Transverse colon (tissue), 4 donors: ENCODE results near the gene TMEM63B. TPM values are rescaled to one million over a fixed set of nuclear protein-coding genes. Genes with fewer than 3 reads are reported as not detected.

Experiments used
- DNase-seq: peaks from one replicate; pipeline ENCODE4 v3.0.0-alpha.2; 2019
- H3K27ac ChIP-seq, 4 donors: fragments of 200-600 bp; sonication (generic); 2 replicates each; pipeline ENCODE4 v1.5.1; 2016 to 2018; ENCODE audit warnings: inconsistent platforms in 4 of 4
- H3K27me3 ChIP-seq: fragments of 200-600 bp; sonication (generic); 2 replicates; pipeline ENCODE4 v1.5.1; 2017; ENCODE audit warnings: inconsistent platforms
- H3K36me3 ChIP-seq, 4 donors: fragments of 200-600 bp; sonication (generic); 2 replicates each; pipeline ENCODE4 v1.5.1; 2017 to 2019; ENCODE audit warnings: inconsistent platforms in 4 of 4
- H3K4me1 ChIP-seq, 4 donors: fragments of 200-600 bp; sonication (generic); 2 replicates each; pipeline ENCODE4 v1.5.1; 2017 to 2020; ENCODE audit warnings: inconsistent platforms in 4 of 4
- H3K4me3 ChIP-seq, 4 donors: fragments of 200-600 bp; sonication (generic); 1 replicate in 1 of 4; 2 replicates in 3 of 4; pipeline versions ENCODE4 v1.5.1 to v1.6.1; 2017 to 2019; ENCODE audit warnings: inconsistent platforms in 4 of 4
- H3K9me3 ChIP-seq, 2 donors: fragments of 200-600 bp; sonication (generic); 2 replicates each; pipeline ENCODE4 v1.5.1; 2017 to 2019; ENCODE audit warnings: inconsistent platforms in 2 of 2
- EP300 ChIP-seq: sonication (generic); formaldehyde crosslinking; IDR thresholded peaks from one replicate; pipeline ENCODE4 v1.6.1; 2017; ENCODE audit warnings: antibody characterized with exemption, low read depth
- POLR2A ChIP-seq: fragments of 450-650 bp; IDR thresholded peaks from one replicate; pipeline ENCODE4 v1.6.1; 2016; ENCODE audit warnings: antibody characterized with exemption, mild to moderate bottlenecking, moderate library complexity
- POLR2AphosphoS5 ChIP-seq, 3 donors: sonication (generic); formaldehyde crosslinking; IDR thresholded peaks; one replicate each; pipeline ENCODE4 v1.6.1; 2016; ENCODE audit warnings: antibody characterized with exemption in 3 of 3
- WGBS, 2 donors: methylation state at CpG; one replicate each; pipeline ENCODE4 v1.1.5; 2018; ENCODE audit warnings: low coverage in 1 of 2; 5-methylcytosine and 5-hydroxymethylcytosine counted together
- in situ Hi-C, 4 donors: fragments of 200-750 bp; cut with MboI; loops; one replicate each; pipeline versions ENCODE4 v1.15.0 to v1.15.1; 2017; ENCODE audit warnings: low sequenced_read_pairs in 3 of 4, low pct_ligation_motif_present in 1 of 4, low pct_unique_long_range_greater_than_20kb in 1 of 4
- intact Hi-C: fragments of 100-400 bp; cut with DNase I; formaldehyde crosslinking; loops from one replicate; pipeline ENCODE4 v1.15.1; 2023; ENCODE audit warnings: low total_unique reads
- total RNA-seq, 4 donors: library from RNA; depleted of rRNA; stranded (reverse); fragments of >200 nt; gene quantifications; one replicate each; pipeline ENCODE4 v1.1.0, GENCODE V29; 2016
- TF ChIP-seq, protein P1 (sequence below), 5 experiments: fragments of 200-600 bp in 3 of 5; fragments of 450-650 bp in 2 of 5; sonication (generic) in 3 of 5; IDR thresholded peaks; 1 replicate in 2 of 5; 2 replicates in 3 of 5; pipeline ENCODE4 v1.5.1; 2016 to 2017; ENCODE audit warnings: antibody characterized with exemption in 5 of 5, inconsistent platforms in 3 of 5, mild to moderate bottlenecking in 2 of 5, moderate library complexity in 1 of 5

TMEM63B gene
- total RNA-seq, 4 donors from 2014 or later: 35.0 to 258 (median 89.4) TPM

DNA sequence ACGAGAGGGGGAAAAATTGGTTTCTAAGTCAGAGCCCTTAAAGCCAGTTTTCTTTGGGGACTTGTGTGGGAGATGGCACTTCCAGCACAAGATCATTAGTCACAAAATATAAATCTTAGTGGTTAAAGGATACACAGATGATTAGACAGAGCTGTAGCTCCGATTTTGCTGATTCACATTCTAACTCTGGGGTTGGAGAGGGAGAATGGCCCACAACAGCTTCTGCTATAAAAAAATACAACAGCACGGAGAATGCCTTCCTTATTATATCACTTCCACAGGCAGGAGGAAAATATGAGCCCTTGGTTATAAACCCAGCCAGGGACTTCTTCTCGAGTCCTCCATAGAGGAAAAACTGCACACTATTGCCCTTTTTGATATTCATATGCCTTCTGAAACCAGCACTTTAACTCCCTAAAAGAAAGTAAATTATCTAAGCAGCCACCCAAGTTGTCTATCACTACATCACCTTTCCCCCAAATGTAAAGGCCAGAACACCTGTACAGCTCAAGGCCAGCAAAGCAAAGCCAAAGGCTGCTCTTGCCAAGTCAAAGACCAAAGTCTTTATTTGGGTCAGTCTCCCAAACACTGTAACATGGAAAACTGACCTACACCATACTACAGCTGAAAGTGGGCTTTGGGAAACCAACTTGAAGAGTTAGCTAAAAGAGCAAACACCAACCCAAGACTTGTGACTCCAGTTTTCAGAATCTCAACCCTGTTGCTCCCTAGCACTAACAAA is 10.5 kb upstream of the TMEM63B start:
- 17 to 25% methylated on average over 3 to 4 of the region's 4 CpGs for WGBS, 2 donors
- Histone ChIP-seq H3K4me1 (peaks cover 21 to 54% (median 41%) of the 10 kb centered on the region in 4 donors), H3K27me3 (no peaks in the 10 kb centered on the region), H3K36me3 (peaks cover 0 to 29% (median 9%) of the 10 kb centered on the region in 4 donors), H3K27ac (peak overlapping the region; percentile 68 to 79 (median 75)), H3K9me3 (no peaks in the 10 kb centered on the region), H3K4me3 (no peak overlapping the region)
- TF ChIP-seq POLR2AphosphoS5 (IDR thresholded peaks at IDR 0.05): no peak
- TF ChIP-seq EP300: no peak
- TF ChIP-seq POLR2A: no peak
- TF ChIP-seq, protein P1, sequence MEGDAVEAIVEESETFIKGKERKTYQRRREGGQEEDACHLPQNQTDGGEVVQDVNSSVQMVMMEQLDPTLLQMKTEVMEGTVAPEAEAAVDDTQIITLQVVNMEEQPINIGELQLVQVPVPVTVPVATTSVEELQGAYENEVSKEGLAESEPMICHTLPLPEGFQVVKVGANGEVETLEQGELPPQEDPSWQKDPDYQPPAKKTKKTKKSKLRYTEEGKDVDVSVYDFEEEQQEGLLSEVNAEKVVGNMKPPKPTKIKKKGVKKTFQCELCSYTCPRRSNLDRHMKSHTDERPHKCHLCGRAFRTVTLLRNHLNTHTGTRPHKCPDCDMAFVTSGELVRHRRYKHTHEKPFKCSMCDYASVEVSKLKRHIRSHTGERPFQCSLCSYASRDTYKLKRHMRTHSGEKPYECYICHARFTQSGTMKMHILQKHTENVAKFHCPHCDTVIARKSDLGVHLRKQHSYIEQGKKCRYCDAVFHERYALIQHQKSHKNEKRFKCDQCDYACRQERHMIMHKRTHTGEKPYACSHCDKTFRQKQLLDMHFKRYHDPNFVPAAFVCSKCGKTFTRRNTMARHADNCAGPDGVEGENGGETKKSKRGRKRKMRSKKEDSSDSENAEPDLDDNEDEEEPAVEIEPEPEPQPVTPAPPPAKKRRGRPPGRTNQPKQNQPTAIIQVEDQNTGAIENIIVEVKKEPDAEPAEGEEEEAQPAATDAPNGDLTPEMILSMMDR (IDR thresholded peaks at IDR 0.05): no peak
- intact Hi-C loops (loop anchor here (1.0 kb wide), 1 partner anchor 33 kb away; no protein-coding TSS in a partner anchor), in situ Hi-C loops (no loop called here)
- no peak for DNase-seq

DNA sequence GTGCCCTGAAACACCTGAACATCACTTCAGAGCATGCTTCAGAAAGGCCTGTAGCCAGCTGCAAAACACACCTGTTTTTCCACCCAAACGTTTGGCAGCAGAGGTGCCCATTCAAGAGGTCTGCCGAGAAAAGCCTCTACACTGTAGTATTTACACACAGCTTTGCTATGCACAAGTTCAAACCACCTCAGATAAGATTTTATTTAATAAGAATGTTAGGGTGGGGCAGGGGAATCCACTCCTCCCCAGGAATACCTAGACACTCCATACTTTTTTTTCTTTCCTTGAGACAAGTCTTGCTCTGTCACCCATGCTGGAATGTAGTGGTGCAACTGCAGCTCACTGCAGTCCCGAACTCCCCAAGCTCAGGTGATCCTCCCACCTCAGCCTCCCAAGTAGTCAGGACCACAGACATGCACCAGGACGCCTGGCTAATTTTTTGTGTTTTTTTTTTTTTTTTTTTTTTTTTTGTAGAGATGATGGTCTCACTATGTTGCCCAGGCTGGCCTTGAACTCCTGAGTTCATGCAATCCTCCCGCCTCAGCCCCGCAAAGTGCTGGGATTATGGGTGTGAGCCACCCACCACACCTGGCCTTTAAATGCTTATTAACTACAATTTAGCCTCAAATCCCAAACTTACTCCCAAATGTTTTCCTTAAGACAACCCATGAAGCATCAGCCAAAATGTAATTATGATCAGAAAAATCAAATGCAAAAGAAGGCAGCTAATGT is 9.8 kb upstream of the TMEM63B start:
- peaks cover 29 to 62% (median 48%) of the 10 kb centered on the region in 4 donors for H3K4me1 ChIP-seq
- 67 to 77% methylated on average over 3 to 6 of the region's 6 CpGs for WGBS, 2 donors
- TF ChIP-seq POLR2A (no peak), EP300 (no peak), POLR2AphosphoS5 (IDR thresholded peaks at IDR 0.05) (no peak)
- TF ChIP-seq, protein P1 (IDR thresholded peaks at IDR 0.05): no peak
- H3K4me3 ChIP-seq: no peak overlapping the region
- peak overlapping the region; percentile 68 to 79 (median 75) for H3K27ac ChIP-seq
- DNase-seq: no peak
- H3K27me3 ChIP-seq: no peaks in the 10 kb centered on the region
- no peaks in the 10 kb centered on the region for H3K9me3 ChIP-seq
- in situ Hi-C loops: no loop called here
- intact Hi-C loops: no loop called here
- H3K36me3 ChIP-seq: peaks cover 0 to 21% (median 8%) of the 10 kb centered on the region in 4 donors

DNA sequence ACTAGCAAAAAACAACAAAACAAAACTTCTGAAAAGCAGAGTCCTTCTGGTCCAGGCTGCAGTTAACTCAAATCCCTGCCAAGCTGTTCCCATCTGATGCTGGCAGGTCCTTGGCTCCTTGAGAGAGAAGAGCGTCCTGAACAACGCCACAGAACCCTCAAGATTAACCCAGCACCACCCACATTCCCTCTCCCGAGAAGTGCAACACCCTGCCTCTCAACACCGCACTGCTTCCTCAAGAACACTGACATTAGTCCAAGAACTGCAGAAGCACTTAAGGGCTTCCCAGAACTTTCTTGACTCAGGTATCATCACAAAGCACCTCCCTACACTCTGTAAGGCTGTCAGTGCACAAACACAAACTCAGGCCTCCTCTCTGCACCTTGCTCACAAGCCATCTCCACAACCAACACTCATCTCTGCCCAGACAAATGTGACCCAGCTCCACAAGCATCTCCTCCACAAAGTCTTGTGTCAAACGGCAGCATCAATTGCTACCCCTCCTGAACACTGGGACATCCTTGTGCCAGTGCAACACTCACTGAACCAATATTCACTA is 7.6 kb upstream of the TMEM63B start:
- no peak overlapping the region for H3K4me3 ChIP-seq
- DNase-seq: no peak
- TF ChIP-seq POLR2AphosphoS5 (IDR thresholded peaks at IDR 0.05) (no peak), EP300 (no peak), POLR2A (no peak)
- TF ChIP-seq, protein P1 (IDR thresholded peaks at IDR 0.05): no peak
- peaks cover 43 to 84% (median 71%) of the 10 kb centered on the region in 4 donors for H3K4me1 ChIP-seq
- intact Hi-C loops (no loop called here), in situ Hi-C loops (no loop called here)
- peak overlapping the region in 1 of 4 donors; percentile 35 for H3K27ac ChIP-seq
- no peaks in the 10 kb centered on the region for H3K9me3 ChIP-seq
- H3K36me3 ChIP-seq: peaks cover 0 to under 1% (median 0%) of the 10 kb centered on the region in 4 donors
- no peaks in the 10 kb centered on the region for H3K27me3 ChIP-seq
- WGBS, 2 donors: 20 to 52% methylated on average over 1 to 5 of the region's 5 CpGs
